Osteoblast (primary cell): Measurements from ENCODE around the gene ENPP3. TPM values are rescaled to one million over a fixed set of nuclear protein-coding genes. Genes with fewer than 3 reads are reported as not detected.

Source experiments
- DNase-seq: peaks from one replicate; pipeline ENCODE4 v3.0.0; 2011; ENCODE audit warnings: low spot score, mixed read lengths; ENCODE audit not compliant: insufficient read length; ENCODE audit errors: missing footprints
- H2AFZ ChIP-seq: 2 replicates; pipeline ENCODE4 v1.6.0; 2011; ENCODE audit warnings: mild to moderate bottlenecking, low read length
- H3K27ac ChIP-seq: 2 replicates; pipeline ENCODE4 v1.5.1; 2011; ENCODE audit warnings: mild to moderate bottlenecking, low read depth, low read length, moderate library complexity
- H3K27me3 ChIP-seq: 2 replicates; pipeline ENCODE4 v1.6.0; 2012; ENCODE audit warnings: mild to moderate bottlenecking, control low read depth, inconsistent platforms, low read length, moderate library complexity; ENCODE audit not compliant: insufficient read depth
- H3K36me3 ChIP-seq: 2 replicates; pipeline ENCODE4 v1.5.1; 2011; ENCODE audit warnings: mild to moderate bottlenecking, low read length, control low read depth, moderate library complexity; ENCODE audit not compliant: insufficient read depth
- H3K4me1 ChIP-seq: 2 replicates; pipeline ENCODE4 v1.5.1; 2011; ENCODE audit warnings: mild to moderate bottlenecking, low read length, control low read depth, moderate library complexity; ENCODE audit not compliant: insufficient read depth
- H3K4me2 ChIP-seq: 2 replicates; pipeline ENCODE4 v1.6.0; 2011; ENCODE audit warnings: mild to moderate bottlenecking, low read length; ENCODE audit not compliant: insufficient read depth
- H3K4me3 ChIP-seq: fragments of 200-600 bp; sonication (generic); 3 replicates; pipeline ENCODE4 v1.5.1; 2012; ENCODE audit warnings: mild to moderate bottlenecking, low read length, inconsistent platforms; ENCODE audit not compliant: insufficient read depth
- H3K79me2 ChIP-seq: 2 replicates; pipeline ENCODE4 v1.6.0; 2012; ENCODE audit warnings: mild to moderate bottlenecking, low read length, control low read depth, inconsistent platforms; ENCODE audit not compliant: insufficient read depth
- H3K9me3 ChIP-seq: 2 replicates; pipeline ENCODE4 v1.5.1; 2011; ENCODE audit warnings: low read depth, low read length, control low read depth
- H4K20me1 ChIP-seq: 2 replicates; pipeline ENCODE4 v1.6.0; 2012; ENCODE audit warnings: mild to moderate bottlenecking, low read length, control low read depth; ENCODE audit not compliant: insufficient read depth
- total RNA-seq: library from RNA; depleted of rRNA; stranded (reverse); fragments of >200 nt; gene quantifications from 2 replicates; pipeline ENCODE4 v1.2.3, GENCODE V29; 2012
- TF ChIP-seq, protein P1 (sequence below): IDR thresholded peaks from 2 replicates; pipeline ENCODE4 v1.5.1; 2011; ENCODE audit warnings: mild to moderate bottlenecking, low read depth, low read length, moderate library complexity; ENCODE audit errors: extremely low read depth

ENPP3 gene
- total RNA-seq, 1 donor, result not detected

- DNase-seq, result no peak
- Histone ChIP-seq H3K27me3 (no peaks in the 10 kb centered on the region), H3K79me2 (no peaks in the 10 kb centered on the region), H2AFZ (no peak overlapping the region), H3K27ac (no peak overlapping the region), H3K4me2 (no peak overlapping the region), H3K4me3 (no peak overlapping the region), H3K36me3 (no peaks in the 10 kb centered on the region), H3K4me1 (no peaks in the 10 kb centered on the region), H3K9me3 (no peaks in the 10 kb centered on the region), H4K20me1 (no peaks in the 10 kb centered on the region)
- TF ChIP-seq, protein P1, sequence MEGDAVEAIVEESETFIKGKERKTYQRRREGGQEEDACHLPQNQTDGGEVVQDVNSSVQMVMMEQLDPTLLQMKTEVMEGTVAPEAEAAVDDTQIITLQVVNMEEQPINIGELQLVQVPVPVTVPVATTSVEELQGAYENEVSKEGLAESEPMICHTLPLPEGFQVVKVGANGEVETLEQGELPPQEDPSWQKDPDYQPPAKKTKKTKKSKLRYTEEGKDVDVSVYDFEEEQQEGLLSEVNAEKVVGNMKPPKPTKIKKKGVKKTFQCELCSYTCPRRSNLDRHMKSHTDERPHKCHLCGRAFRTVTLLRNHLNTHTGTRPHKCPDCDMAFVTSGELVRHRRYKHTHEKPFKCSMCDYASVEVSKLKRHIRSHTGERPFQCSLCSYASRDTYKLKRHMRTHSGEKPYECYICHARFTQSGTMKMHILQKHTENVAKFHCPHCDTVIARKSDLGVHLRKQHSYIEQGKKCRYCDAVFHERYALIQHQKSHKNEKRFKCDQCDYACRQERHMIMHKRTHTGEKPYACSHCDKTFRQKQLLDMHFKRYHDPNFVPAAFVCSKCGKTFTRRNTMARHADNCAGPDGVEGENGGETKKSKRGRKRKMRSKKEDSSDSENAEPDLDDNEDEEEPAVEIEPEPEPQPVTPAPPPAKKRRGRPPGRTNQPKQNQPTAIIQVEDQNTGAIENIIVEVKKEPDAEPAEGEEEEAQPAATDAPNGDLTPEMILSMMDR, result no peak
Measured at GRCh38 chr6:131773284-131773950, 136.3 kb downstream of the ENPP3 start.

- Histone ChIP-seq H3K27ac (no peak overlapping the region), H3K4me3 (no peak overlapping the region), H4K20me1 (no peaks in the 10 kb centered on the region), H3K4me1 (no peaks in the 10 kb centered on the region), H3K36me3 (no peaks in the 10 kb centered on the region), H3K79me2 (no peaks in the 10 kb centered on the region), H3K4me2 (no peak overlapping the region), H3K27me3 (no peaks in the 10 kb centered on the region), H3K9me3 (no peaks in the 10 kb centered on the region), H2AFZ (no peak overlapping the region)
- no peak for DNase-seq
- TF ChIP-seq, protein P1, result no peak
Measured at GRCh38 chr6:131775886-131776285, 138.8 kb downstream of the ENPP3 start.

DNA sequence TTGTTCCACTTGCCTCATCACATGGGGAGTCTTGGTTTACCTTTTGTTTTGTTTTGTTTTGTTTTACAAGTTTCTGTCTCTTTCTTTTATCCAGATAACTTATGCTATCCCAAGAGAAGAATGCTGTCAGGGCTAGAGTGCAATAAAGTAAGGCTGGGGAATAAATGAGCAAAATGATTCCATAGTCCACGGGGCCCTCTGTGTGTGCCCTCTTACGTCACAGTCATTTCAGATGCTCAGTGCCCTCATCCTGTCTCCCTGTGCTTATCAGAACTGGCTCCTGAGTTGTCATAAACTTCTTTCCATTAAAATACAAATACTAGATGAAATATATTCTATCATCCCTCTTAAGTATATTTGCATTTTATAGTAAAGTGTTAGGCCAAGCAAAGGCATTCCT, 139.9 kb downstream of the ENPP3 start:
- TF ChIP-seq, protein P1, result no peak
- Histone ChIP-seq H3K27ac (no peak overlapping the region), H2AFZ (no peak overlapping the region), H3K36me3 (no peaks in the 10 kb centered on the region), H3K4me3 (no peak overlapping the region), H3K79me2 (no peaks in the 10 kb centered on the region), H3K4me2 (no peak overlapping the region), H3K27me3 (no peaks in the 10 kb centered on the region), H3K4me1 (no peaks in the 10 kb centered on the region), H3K9me3 (no peaks in the 10 kb centered on the region), H4K20me1 (no peaks in the 10 kb centered on the region)
- DNase-seq, result no peak

- no peaks in the 10 kb centered on the region for H3K36me3 ChIP-seq
- DNase-seq, result no peak
- no peaks in the 10 kb centered on the region for H3K9me3 ChIP-seq
- peak overlapping the region; percentile 44 for H2AFZ ChIP-seq
- no peak overlapping the region for H3K4me3 ChIP-seq
- no peak overlapping the region for H3K4me2 ChIP-seq
- no peaks in the 10 kb centered on the region for H3K4me1 ChIP-seq
- TF ChIP-seq, protein P1, result no peak
- H3K27ac ChIP-seq, result no peak overlapping the region
- H3K79me2 ChIP-seq, result no peaks in the 10 kb centered on the region
- no peaks in the 10 kb centered on the region for H4K20me1 ChIP-seq
- H3K27me3 ChIP-seq, result no peaks in the 10 kb centered on the region
Measured at GRCh38 chr6:131778169-131778568, 141.1 kb downstream of the ENPP3 start.
